ENCODE results near the gene TYMP. TPM values are rescaled to one million over a fixed set of nuclear protein-coding genes. Genes with fewer than 3 reads are reported as not detected.

Gene TYMP
- polyA plus RNA-seq, 1 of the 3 experiments (the other 2 are of a cell fraction), result 1.7 TPM

- Histone ChIP-seq H3K36me3 (replicated peaks in 1 of 2; ENCODE audit: control insufficient read depth in 1 of 2, insufficient read depth in 2 of 2, low read length in 1 of 2) (peaks cover 0 to 13% of the 10 kb centered on the region in 2 experiments), H3F3A (replicated peaks; ENCODE audit: insufficient read depth) (peaks cover 6% of the 10 kb centered on the region), H2AFZ (ENCODE audit: low read depth) (no peak overlapping the region), H3K9me2 (no peaks in the 10 kb centered on the region), H3K9ac (no peak overlapping the region), H3K4me2 (no peak overlapping the region), H3K27ac (ENCODE audit: low read depth in 2 of 2, low read length in 1 of 2) (no peak overlapping the region), H3K9me3 (no peaks in the 10 kb centered on the region), H3K4me1 (ENCODE audit: control insufficient read depth in 1 of 2, insufficient read depth in 2 of 2, low read depth in 1 of 2, low read length in 1 of 2) (peaks cover 3 to 7% of the 10 kb centered on the region in 2 experiments; a peak in 3 of 4 replicates), H3K4me3 (ENCODE audit: low read depth in 2 of 2, low read length in 1 of 2) (no peak overlapping the region), H4K20me1 (ENCODE audit: insufficient read depth) (0 out of 2 replicates have a peak, but pooled peaks cover 4% of the 10 kb centered on the region), H3K79me2 (ENCODE audit: insufficient read depth) (peaks cover 85% of the 10 kb centered on the region), H3K27me3 (ENCODE audit: insufficient read depth) (no peaks in the 10 kb centered on the region)
- TF ChIP-seq GATA2 (CRISPR knock-in tag; IDR thresholded peaks at IDR 0.05) (no peak), RFX5 (IDR thresholded peaks at IDR 0.05; ENCODE audit: low read length) (no peak), FOXJ3 (CRISPR knock-in tag; IDR thresholded peaks at IDR 0.05) (no peak), MXI1 (IDR thresholded peaks at IDR 0.05; ENCODE audit: low read depth, low read length) (no peak), TCF12 (IDR thresholded peaks at IDR 0.05) (no peak), NFIC (IDR thresholded peaks at IDR 0.05; ENCODE audit: borderline replicate concordance) (no peak), MEF2A (IDR thresholded peaks at IDR 0.05; ENCODE audit: borderline replicate concordance, low read depth) (no peak), MAX (IDR thresholded peaks at IDR 0.05; ENCODE audit: low read depth) (no peak), CHD2 (IDR thresholded peaks at IDR 0.05; ENCODE audit: low read length, partially characterized antibody) (no peak), JUND (IDR thresholded peaks at IDR 0.05) (no peak), GABPA (IDR thresholded peaks at IDR 0.05; ENCODE audit: low read depth) (no peak), POLR2AphosphoS5 (IDR thresholded peaks at IDR 0.05; ENCODE audit: low read depth, low read length) (no peak), ELF1 (IDR thresholded peaks at IDR 0.05) (no peak), FOXM1 (IDR thresholded peaks at IDR 0.05; ENCODE audit: low read depth) (no peak), TEAD4 (IDR thresholded peaks at IDR 0.05; ENCODE audit: borderline replicate concordance, insufficient read depth) (no peak)
- WGBS (ENCODE audit: low lambda C conversion rate), result 92% methylated on average over 4 of the region's 15 CpGs
- no peak for DNase-seq
- POLR2A ChIA-PET, result no interaction called here
- CTCF ChIA-PET, result interaction anchor here (0.6 to 1.0 kb wide), 2 partner anchors 12 to 16 kb away, joined by 3 to 4 read pairs; partner anchors contain the start of gene SCO2
These were observed 16.6 kb downstream of the TYMP start for GRCh38 chr22:50513175-50513574.

- peaks cover 6% of the 10 kb centered on the region for H3F3A ChIP-seq (replicated peaks; ENCODE audit: insufficient read depth)
- H3K36me3 ChIP-seq (replicated peaks in 1 of 2; ENCODE audit: control insufficient read depth in 1 of 2, insufficient read depth in 2 of 2, low read length in 1 of 2), result peaks cover 0 to 7% of the 10 kb centered on the region in 2 experiments
- H3K9me2 ChIP-seq, result no peaks in the 10 kb centered on the region
- H4K20me1 ChIP-seq (ENCODE audit: insufficient read depth), result 0 out of 2 replicates have a peak, but pooled peaks cover 4% of the 10 kb centered on the region
- H3K79me2 ChIP-seq (ENCODE audit: insufficient read depth), result peaks cover 81% of the 10 kb centered on the region
- peak overlapping the region; percentile 77 for H3K9ac ChIP-seq
- POLR2A ChIA-PET, result interaction anchor here (2.0 kb wide), 1 partner anchor 17 kb away, joined by 11 read pairs; the partner anchor contains the start of gene SCO2
- peak overlapping the region; percentile 66; the same call in 1 of the 2 replicates for H2AFZ ChIP-seq (ENCODE audit: low read depth)
- H3K4me3 ChIP-seq (ENCODE audit: low read depth in 2 of 2, low read length in 1 of 2), result peak overlapping the region; percentile 79 to 85
- TF ChIP-seq ZBTB33 (IDR thresholded peaks at IDR 0.05; ENCODE audit: borderline replicate concordance, low read depth), result no peak
- TF ChIP-seq JUND (IDR thresholded peaks at IDR 0.05), result no peak
- no peak for TF ChIP-seq GABPA (IDR thresholded peaks at IDR 0.05; ENCODE audit: low read depth)
- TF ChIP-seq YY1 (IDR thresholded peaks at IDR 0.05; ENCODE audit: low read depth), result no peak
- TF ChIP-seq EP300 (IDR thresholded peaks at IDR 0.05; ENCODE audit: borderline replicate concordance in 1 of 2, low read depth in 1 of 2, low read length in 1 of 2), result no peak
- TF ChIP-seq USF1 (IDR thresholded peaks at IDR 0.05; ENCODE audit: borderline replicate concordance, low read depth), result no peak
- TF ChIP-seq RFX5 (IDR thresholded peaks at IDR 0.05; ENCODE audit: low read length), result no peak
- peaks cover 7 to 14% of the 10 kb centered on the region in 2 experiments; a peak in 3 of 4 replicates for H3K4me1 ChIP-seq (ENCODE audit: control insufficient read depth in 1 of 2, insufficient read depth in 2 of 2, low read depth in 1 of 2, low read length in 1 of 2)
- H3K4me2 ChIP-seq, result peak overlapping the region; percentile 96
- CTCF ChIA-PET, result interaction anchor here (2.6 to 3.1 kb wide), 3 partner anchors 11 to 54 kb away, joined by 12 to 20 read pairs (median 14); partner anchors contain the start of genes SCO2 and SYCE3
- H3K27ac ChIP-seq (ENCODE audit: low read depth in 2 of 2, low read length in 1 of 2), result peak overlapping the region; percentile 69 to 83; a peak in 3 of 4 replicates
- no peaks in the 10 kb centered on the region for H3K9me3 ChIP-seq
- no peak for DNase-seq
- H3K27me3 ChIP-seq (ENCODE audit: insufficient read depth), result no peaks in the 10 kb centered on the region
- WGBS (ENCODE audit: low lambda C conversion rate), result 3% methylated on average over 3 of the region's 3 CpGs
These were observed 20.9 kb downstream of the TYMP start for GRCh38 chr22:50508897-50509296.

All from SK-N-SH (cell line).